HG02763 (cell line): ENCODE data around the gene SPATA25.

Experiments used
- ATAC-seq: cut with Tn5 transposase; IDR thresholded peaks from one replicate; pipeline ENCODE4 v1.9.1; 2021; ENCODE audit warnings: mild to moderate bottlenecking, moderate library complexity; ENCODE audit not compliant: unreplicated experiment

Gene SPATA25

GRCh38 chr20:45867136-45867818 is 20.1 kb downstream of the SPATA25 start:
- ATAC-seq, result no peak

GRCh38 chr20:45866454-45866853 is 21.0 kb downstream of the SPATA25 start:
- ATAC-seq, result no peak

- no peak for ATAC-seq
These were observed 23.6 kb downstream of the SPATA25 start for GRCh38 chr20:45863543-45864470.

GRCh38 chr20:45861221-45862075 is 26.0 kb downstream of the SPATA25 start:
- ATAC-seq, result no peak

- ATAC-seq, result no peak
These were observed 26.7 kb downstream of the SPATA25 start for GRCh38 chr20:45860560-45861220.

- ATAC-seq, result no peak
These were observed 27.5 kb downstream of the SPATA25 start for GRCh38 chr20:45859916-45860315.

GRCh38 chr20:45857882-45858216 is 29.6 kb downstream of the SPATA25 start:
- no peak for ATAC-seq

- peak; percentile 98 for ATAC-seq
These were observed 30.1 kb downstream of the SPATA25 start, which contains the start of the genes ACOT8 and ZSWIM3 for GRCh38 chr20:45857114-45857881. Gene ACOT8 (minus strand): TSS chr20:45857392. CDS start chr20:45857315, 77 bp downstream. Gene ZSWIM3 (plus strand): TSS chr20:45857614. CDS start chr20:45857826, 212 bp downstream.

GRCh38 chr20:45853484-45853883 is 33.9 kb downstream of the SPATA25 start:
- no peak for ATAC-seq

- ATAC-seq, result no peak
These were observed 35.1 kb downstream of the SPATA25 start for GRCh38 chr20:45852326-45852725.

GRCh38 chr20:45851501-45851900 is 35.9 kb downstream of the SPATA25 start:
- no peak for ATAC-seq

GRCh38 chr20:45850926-45851325 is 36.5 kb downstream of the SPATA25 start:
- no peak for ATAC-seq

GRCh38 chr20:45850238-45850637 is 37.2 kb downstream of the SPATA25 start:
- ATAC-seq, result no peak

GRCh38 chr20:45848969-45849582 is 38.3 kb downstream of the SPATA25 start:
- ATAC-seq, result no peak

GRCh38 chr20:45848421-45848820 is 39.0 kb downstream of the SPATA25 start:
- no peak for ATAC-seq

GRCh38 chr20:45845452-45845851 is 42.0 kb downstream of the SPATA25 start:
- no peak for ATAC-seq

- ATAC-seq, result no peak
These were observed 43.9 kb downstream of the SPATA25 start for GRCh38 chr20:45843506-45843905.

- ATAC-seq, result no peak
These were observed 45.1 kb downstream of the SPATA25 start for GRCh38 chr20:45842169-45842812.
